Measurements from ENCODE around the gene ISOC2. TPM values are rescaled to one million over a fixed set of nuclear protein-coding genes. Genes with fewer than 3 reads are reported as not detected.
"Not testable (repeated sequence)": the region's sequence is repeated elsewhere in the genome, so short reads cannot be mapped to it uniquely, and the experiment has no call there.

The ISOC2 gene
- total RNA-seq, 2 experiments from 2014 or later = 29.0 to 29.3 TPM

DNA sequence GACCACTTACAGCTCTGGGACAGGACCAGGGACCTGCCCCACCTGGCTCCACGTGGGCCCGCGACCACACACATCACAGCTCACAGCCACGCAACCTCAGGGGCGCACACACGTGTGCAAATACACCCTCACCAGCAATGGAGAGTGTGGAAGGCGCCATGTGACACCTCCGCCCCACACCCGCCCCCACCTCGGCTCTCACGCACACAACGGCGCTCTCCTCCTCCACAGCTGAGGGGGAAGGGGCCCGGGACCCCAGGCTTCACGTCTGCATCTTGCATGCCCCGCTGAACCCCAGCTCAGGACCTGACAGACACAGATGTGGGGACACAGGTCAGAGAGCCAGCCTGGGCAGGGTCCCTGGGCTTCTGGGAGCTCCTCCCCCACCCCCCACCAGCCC is 12.0 kb downstream of the ISOC2 start:
- Mint-ChIP-seq H3K4me1 (ENCODE audit: low read depth) (peaks cover 10% of the 10 kb centered on the region), H3K4me3 (no peak overlapping the region), H3K36me3 (ENCODE audit: low read depth) (peaks cover 11% of the 10 kb centered on the region), H3K27ac (no peak overlapping the region), H3K27me3 (peaks cover 34% of the 10 kb centered on the region), H3K9me3 (no peaks in the 10 kb centered on the region)
- CTCF ChIA-PET = interaction anchor here (1.4 kb wide), 1 partner anchor 17 kb away, joined by 3 read pairs; no protein-coding TSS in a partner anchor
- TF ChIP-seq, protein P1, sequence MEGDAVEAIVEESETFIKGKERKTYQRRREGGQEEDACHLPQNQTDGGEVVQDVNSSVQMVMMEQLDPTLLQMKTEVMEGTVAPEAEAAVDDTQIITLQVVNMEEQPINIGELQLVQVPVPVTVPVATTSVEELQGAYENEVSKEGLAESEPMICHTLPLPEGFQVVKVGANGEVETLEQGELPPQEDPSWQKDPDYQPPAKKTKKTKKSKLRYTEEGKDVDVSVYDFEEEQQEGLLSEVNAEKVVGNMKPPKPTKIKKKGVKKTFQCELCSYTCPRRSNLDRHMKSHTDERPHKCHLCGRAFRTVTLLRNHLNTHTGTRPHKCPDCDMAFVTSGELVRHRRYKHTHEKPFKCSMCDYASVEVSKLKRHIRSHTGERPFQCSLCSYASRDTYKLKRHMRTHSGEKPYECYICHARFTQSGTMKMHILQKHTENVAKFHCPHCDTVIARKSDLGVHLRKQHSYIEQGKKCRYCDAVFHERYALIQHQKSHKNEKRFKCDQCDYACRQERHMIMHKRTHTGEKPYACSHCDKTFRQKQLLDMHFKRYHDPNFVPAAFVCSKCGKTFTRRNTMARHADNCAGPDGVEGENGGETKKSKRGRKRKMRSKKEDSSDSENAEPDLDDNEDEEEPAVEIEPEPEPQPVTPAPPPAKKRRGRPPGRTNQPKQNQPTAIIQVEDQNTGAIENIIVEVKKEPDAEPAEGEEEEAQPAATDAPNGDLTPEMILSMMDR (IDR thresholded peaks at IDR 0.05) = no peak
- POLR2A ChIA-PET = no interaction called here
- ATAC-seq = no peak
- intact Hi-C loops (cut with micrococcal nuclease) = no loop called here
- DNase-seq = no peak

DNA sequence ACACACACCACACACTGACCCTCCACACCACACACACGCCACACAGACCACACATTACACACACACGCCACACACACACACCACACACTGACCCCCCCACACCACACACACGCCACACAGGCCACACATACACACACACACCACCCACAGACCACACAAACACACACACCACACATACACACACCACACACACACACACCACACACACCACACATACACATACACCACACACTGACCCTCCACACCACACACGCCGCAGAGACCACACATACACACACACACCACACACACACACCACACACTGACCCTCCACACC is 13.3 kb downstream of the ISOC2 start:
- DNase-seq; H3K36me3 Mint-ChIP-seq (ENCODE audit: low read depth); H3K4me3 Mint-ChIP-seq; POLR2A ChIA-PET; H3K27ac Mint-ChIP-seq; CTCF ChIA-PET; intact Hi-C loops (cut with micrococcal nuclease); H3K9me3 Mint-ChIP-seq; ATAC-seq; H3K4me1 Mint-ChIP-seq (ENCODE audit: low read depth): not testable (repeated sequence)
- H3K27me3 Mint-ChIP-seq = peaks cover 41% of the 10 kb centered on the region

DNA sequence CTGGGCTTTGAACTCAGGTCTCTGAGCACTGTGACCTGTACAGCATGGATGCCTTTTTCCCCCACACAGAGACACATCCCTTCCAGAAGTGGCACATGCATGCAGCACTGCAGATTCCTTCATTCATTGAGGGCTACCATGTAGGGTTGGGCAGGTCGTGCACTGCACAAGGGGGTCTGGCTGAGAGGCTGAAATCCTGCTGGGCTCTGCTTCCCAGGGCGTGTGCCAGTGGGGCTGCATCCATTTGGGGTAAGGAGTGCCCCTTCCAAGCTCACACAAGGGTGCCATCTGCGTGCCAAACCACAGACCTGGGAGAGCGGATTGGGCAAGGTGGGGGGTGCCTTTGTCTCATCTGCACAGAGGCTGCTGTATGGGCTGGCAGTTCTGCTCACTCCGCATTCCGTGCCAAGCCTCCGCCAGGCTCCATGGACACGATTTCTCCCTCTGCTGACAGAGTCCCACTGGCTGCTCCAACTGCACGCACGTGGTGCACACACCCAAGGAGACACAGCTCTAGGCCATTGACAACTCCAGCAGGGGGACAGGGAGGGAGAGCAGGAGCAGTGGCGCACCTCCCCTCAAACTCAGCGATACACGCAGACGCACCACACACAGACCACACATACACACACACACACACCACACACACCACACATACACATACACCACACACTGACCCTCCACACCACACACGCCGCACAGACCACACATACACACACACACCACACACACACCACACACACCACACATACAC is 13.8 kb downstream of the ISOC2 start:
- H3K36me3 Mint-ChIP-seq (ENCODE audit: low read depth) = no peaks in the 10 kb centered on the region
- CTCF ChIA-PET = no interaction called here
- no peaks in the 10 kb centered on the region for H3K9me3 Mint-ChIP-seq
- TF ChIP-seq, protein P1 (IDR thresholded peaks at IDR 0.05) = no peak
- intact Hi-C loops (cut with micrococcal nuclease) = no loop called here
- DNase-seq (peak; percentile 38), ATAC-seq (peak; percentile 40)
- H3K4me3 Mint-ChIP-seq = no peak overlapping the region
- H3K27ac Mint-ChIP-seq = no peak overlapping the region
- H3K4me1 Mint-ChIP-seq (ENCODE audit: low read depth) = peaks cover 6% of the 10 kb centered on the region
- H3K27me3 Mint-ChIP-seq = peaks cover 42% of the 10 kb centered on the region
- POLR2A ChIA-PET = interaction anchor here (1.2 kb wide), 1 partner anchor 10 kb away, joined by 3 read pairs; no protein-coding TSS in a partner anchor

DNA sequence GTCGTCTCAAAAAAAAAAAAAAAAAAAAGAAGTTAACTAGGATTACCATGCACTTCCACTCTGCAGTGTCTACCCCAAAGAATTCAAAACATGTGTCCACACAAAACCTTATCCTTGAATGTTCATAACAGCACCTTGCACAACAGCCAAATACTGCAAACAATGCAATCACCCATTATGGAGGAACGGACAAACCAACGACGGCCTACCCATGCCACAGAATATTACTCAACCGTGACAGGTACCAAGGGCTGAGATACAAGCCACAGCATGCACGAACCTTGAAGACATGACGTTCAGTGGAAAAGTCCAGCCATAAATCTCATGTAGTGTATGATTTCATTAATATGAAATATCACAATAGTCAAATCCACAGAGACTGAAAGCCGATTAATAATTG is 15.4 kb downstream of the ISOC2 start:
- Mint-ChIP-seq H3K36me3 (ENCODE audit: low read depth) (no peaks in the 10 kb centered on the region), H3K4me3 (no peak overlapping the region), H3K9me3 (no peaks in the 10 kb centered on the region), H3K27me3 (peaks cover 46% of the 10 kb centered on the region), H3K4me1 (ENCODE audit: low read depth) (peaks cover 9% of the 10 kb centered on the region), H3K27ac (no peak overlapping the region)
- DNase-seq (no peak), ATAC-seq (no peak)
- POLR2A ChIA-PET = interaction anchor here (1.2 kb wide), 1 partner anchor 9 kb away, joined by 3 read pairs; no protein-coding TSS in a partner anchor
- TF ChIP-seq, protein P1 (IDR thresholded peaks at IDR 0.05) = no peak
- CTCF ChIA-PET = interaction anchor here (1.3 kb wide), 1 partner anchor 58 kb away, joined by 3 read pairs; no protein-coding TSS in a partner anchor
- intact Hi-C loops (cut with micrococcal nuclease) = no loop called here

DNA sequence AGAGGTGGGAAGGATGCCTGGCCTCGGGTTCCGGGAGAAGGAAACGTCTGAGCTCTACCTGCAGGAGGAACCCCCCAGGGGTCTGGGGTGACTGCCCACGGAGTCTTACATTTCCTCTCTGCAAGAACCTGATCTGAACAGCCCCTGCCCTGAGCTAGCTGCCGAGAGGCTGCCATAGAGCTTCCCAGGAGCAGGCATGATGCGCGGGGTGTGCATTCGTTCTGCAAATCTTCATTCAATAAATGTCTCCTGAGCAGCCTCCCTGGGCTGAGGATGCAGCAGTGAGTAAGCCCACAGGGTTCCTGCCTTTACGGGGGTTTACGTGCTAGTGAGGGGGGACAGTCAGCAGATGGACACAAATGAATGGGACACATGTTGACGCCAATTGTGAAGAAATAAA is 16.8 kb downstream of the ISOC2 start:
- Mint-ChIP-seq H3K9me3 (no peaks in the 10 kb centered on the region), H3K27me3 (peaks cover 45% of the 10 kb centered on the region), H3K4me3 (no peak overlapping the region), H3K4me1 (ENCODE audit: low read depth) (peaks cover 14% of the 10 kb centered on the region), H3K27ac (no peak overlapping the region), H3K36me3 (ENCODE audit: low read depth) (no peaks in the 10 kb centered on the region)
- intact Hi-C loops (cut with micrococcal nuclease) = no loop called here
- no peak for DNase-seq
- TF ChIP-seq, protein P1 (IDR thresholded peaks at IDR 0.05) = no peak
- CTCF ChIA-PET = interaction anchor here (1.0 kb wide), 2 partner anchors 23 to 59 kb away, joined by 3 to 4 read pairs; no protein-coding TSS in a partner anchor
- no peak for ATAC-seq
- POLR2A ChIA-PET = interaction anchor here (1.3 kb wide), 2 partner anchors 23 to 31 kb away, joined by 3 read pairs; no protein-coding TSS in a partner anchor
